ENCODE results near the gene RUBCN.
"Not testable (repeated sequence)": the region's sequence is repeated elsewhere in the genome, so short reads cannot be mapped to it uniquely, and the experiment has no call there.

RUBCN gene

DNA sequence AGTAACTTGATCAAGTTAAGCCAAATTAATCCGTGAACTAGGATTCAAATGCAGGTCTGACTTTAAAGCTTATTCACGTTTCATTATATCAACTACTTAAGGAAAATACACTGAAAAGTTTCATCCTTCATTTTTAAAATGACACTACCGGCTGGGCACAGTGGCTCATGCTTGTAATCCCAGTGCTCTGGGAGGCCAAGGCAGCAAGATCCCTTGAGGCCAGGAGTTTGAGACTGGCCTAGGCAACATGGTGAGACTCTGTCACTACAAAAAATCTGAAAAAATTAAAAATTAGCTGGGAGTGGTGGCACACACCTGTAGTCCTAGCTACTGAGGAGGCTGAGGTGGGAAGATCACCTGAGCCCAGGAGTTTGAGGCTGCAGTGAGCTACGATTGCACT lies 3.7 kb downstream of the RUBCN start:
- DNase-seq: no peak

DNA sequence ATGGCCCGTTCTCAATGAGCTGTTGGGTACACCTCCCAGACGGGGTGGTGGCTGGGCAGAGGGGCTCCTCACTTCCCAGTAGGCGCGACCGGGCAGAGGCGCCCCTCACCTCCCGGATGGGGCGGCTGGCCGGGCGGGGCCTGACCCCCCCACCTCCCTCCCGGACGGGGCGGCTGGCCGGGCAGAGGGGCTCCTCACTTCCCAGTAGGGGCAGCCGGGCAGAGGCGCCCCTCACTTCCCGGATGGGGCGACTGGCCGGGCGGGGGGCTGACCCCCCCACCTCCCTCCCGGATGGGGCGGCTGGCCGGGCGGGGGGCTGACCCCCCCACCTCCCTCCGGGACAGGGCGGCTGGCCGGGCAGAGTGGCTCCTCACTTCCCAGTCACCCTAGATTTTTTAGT lies 5.2 kb downstream of the RUBCN start:
- DNase-seq: not testable (repeated sequence)

DNA sequence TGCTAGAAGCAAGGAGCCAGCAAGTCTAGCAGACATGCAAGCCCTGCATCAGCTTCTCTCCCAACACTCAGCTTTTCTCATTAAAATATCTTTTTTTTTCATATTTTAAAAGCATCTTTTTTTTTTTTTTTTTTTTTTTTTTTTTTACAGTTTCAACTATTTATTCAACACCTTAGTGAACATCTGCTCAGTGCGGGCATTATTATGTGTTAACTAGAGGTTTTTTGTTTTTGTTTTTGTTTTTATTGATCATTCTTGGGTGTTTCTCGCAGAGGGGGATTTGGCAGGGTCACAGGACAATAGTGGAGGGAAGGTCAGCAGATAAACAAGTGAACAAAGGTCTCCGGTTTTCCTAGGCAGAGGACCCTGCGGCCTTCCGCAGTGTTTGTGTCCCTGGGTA lies 5.9 kb downstream of the RUBCN start:
- not testable (repeated sequence) for DNase-seq

DNA sequence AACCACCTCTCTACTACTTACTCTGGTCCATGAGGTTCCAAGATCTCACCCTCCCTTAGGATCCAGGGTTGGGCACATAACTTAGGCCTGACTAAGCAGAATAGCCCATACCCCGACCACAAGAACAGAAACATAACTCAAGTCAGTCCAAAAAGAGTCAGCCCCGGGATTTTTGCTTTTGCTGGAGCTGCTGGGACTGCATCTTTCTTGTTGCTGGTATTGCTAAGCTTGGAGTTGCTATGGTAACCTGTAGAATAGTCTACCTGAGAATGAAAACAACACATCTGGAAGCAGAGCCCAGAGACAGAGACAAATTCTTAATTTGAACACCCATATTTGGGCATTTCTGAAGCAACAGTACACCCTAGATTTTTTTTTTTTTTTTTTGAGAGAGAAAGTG lies 6.5 kb downstream of the RUBCN start:
- DNase-seq: no peak

DNA sequence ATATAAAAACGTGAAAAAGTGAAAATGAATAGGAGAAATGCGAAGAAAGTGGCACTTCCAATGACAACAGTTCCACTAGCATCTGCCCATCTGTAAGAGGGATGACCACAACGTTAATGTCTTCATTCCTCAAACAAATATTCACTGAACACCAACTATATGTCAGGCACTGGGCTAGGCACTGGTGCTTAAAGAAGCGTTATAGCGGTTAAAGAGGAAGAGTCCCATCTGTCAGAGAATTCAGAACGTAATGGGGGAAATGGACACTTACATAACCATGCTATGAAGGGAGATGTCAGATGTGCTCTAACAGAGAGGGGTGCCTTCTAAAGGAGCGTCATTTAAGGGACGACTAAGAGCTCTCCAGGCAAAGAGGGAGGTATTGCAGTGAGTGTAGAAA lies 8.2 kb downstream of the RUBCN start:
- DNase-seq: no peak

DNA sequence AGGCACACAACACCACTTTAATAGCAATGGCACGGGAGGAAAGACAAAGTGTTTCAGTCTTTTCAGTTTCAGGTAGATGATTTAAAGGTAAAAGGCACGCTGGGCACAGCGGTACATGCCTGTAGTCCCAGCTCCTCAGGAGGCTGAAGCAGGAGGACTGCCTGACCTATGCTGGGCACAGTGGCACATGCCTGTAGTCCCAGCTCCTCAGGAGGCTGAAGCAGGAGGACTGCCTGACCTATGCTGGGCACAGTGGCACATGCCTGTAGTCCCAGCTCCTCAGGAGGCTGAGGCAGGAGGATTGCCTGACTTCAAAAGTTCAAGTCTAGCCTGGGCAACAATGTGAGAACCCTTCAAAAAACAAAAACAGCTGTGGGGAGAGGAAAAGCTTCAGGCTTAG lies 8.8 kb downstream of the RUBCN start:
- not testable (repeated sequence) for DNase-seq

DNA sequence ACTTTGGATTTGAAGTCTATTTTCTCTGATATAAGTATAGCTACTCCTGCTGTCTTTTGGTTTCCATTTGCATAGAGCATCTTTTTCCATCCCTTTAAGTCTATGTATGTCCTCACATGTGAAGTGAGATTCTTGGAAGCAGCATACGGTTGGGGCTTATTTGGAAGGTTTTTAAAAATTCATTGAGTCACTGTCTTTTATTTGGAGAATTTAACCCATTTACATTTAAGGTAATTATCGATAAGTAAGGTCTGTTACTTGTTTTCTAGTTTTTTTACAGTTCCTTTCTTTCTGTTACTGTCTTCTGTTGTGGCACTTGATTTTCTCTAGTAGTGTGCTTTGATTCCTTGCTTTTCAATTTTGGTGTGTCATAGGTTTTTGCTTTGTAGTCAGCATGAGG lies 14.0 kb downstream of the RUBCN start:
- no peak for DNase-seq

DNA sequence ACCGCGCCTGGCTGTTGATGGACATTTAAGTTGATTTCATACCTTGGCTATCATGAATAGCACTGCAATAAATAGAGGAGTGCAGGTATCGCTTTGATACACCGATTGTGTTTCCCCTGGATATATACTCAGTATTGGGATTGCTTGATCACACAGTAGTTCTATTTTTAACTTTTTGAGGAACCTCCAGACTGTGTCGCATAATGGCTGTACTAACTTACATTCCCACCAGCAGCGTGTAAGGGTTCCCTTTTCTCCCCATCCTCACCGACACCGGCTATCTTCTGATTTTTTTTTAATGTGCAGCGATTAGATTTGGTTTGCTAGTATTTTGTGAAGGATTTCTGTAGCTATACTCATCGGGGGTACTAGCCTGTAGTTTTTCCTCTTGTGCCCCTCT lies 16.0 kb downstream of the RUBCN start:
- no peak for DNase-seq

DNA sequence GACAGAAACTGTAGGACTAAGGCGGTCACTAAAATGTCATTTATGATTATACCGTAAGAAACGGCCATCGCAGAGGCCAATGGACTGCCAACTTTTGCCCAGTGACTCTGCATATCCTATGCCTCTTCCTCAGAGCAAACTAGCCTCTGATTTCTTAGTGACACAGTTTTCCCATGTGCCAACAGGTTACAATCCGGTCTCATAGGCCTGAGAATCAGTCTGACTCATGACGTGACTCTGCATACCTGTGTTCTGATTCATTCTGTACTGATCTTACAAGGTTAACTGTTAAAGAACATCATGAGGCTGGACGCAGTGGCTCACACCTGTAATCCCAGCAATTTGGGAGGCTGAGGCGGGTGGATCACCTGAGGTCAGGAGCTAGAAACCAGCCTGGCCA lies 17.8 kb downstream of the RUBCN start:
- DNase-seq: no peak

DNA sequence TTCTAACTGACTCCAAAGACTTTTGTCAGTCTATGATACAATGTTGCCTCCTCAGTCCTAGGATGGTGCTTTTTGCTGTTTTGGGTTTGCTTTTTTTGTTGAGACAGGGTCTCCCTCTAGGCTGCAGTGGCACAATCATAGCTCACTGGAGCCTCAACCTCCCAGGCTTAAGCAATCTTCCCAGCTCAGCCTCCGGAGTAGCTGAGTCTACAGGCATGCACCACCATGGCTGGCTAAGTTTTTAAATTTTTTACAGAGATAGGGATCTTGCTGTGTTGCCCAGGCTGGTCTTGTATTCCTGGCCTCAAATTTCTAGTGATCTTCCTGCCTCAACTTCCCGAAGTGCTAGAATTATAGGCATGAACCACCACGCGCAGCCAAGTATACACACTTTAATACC lies 22.5 kb downstream of the RUBCN start:
- DNase-seq: no peak

DNA sequence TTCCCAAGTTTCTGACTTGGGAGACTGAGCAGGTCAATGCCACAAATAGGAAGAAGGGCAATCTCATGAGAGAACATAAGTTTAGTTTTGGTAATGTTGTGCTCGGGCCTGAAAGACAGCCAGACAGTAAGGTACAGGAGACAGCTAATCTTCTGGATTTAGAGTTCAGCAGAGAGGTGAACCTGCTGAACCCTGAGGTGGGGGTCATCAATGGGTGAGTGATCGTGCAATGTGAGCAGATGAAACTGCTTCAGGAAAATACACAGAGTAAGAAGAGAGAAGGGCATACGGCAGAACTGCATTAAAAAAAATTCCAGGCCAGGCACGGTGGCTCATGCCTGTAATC lies 23.3 kb downstream of the RUBCN start:
- no peak for DNase-seq

DNA sequence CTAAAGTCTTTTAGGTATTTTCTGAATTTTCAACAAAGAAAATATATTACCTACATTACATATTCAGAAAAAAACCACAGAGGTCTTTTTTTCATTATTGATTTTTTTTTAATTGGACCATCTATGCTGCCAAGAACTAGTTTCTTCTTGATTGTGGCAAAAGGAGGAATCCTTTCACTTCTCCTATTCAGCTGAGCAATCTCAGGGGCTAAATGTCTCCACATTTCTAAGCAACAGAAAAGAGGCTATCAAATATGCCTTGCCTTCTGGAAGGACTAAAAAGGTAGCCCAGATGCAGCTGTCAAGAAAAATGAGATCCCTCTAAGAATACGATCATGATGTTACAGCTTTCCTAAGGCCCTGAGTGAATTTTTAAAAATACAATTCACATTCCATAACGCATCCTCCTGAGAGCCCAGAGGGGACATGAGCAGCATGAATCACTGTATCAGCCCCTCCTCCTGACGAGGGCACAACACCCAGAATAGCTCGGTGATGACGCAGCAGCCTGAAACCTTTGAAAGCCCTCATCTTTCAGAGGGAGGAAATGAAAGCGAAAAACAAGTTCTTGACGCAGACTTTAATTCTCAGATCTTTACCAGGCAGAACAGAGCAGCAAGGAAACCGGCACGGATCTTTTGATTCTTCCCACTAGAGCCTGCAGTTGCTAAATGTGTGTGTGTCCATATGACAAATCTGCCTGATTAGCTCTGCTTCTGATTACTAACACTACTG lies 24.6 kb downstream of the RUBCN start:
- peak; percentile 78 for DNase-seq

DNA sequence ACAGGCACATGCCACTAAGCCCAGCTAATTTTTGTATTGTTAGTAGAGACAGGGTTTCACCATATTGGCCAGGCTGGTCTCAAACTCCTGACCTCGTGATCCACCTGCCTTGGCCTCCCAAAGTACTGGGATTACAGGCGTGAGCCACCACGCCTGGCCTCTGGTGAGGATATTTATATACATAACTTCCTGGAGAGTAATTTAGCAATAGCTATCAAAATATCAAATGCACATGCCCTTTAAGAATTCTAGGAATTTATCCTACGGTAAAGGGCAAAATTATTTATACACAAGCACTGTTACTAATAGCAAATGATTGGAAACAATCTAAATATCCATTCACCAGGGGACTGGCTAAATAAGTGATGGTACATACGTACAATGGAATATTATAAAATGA lies 25.7 kb downstream of the RUBCN start:
- not testable (repeated sequence) for DNase-seq

DNA sequence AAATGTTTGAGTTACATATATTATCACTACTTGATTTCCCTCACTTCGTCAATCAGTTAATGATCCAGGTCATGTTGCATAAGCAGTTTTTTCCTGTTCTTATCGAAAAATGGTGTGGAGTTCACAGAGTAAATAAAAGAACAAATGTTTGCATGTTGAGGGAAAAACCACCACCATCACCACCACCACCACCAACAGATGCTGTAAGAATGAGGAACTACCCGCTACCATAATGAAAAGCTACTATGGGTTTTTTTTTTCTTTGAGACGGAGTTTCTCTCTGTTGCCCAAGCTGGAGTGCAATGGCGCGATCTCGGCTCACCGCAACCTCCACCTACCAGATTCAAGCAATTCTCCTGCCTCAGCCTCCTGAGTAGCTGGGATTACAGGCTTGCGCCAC lies 27.6 kb downstream of the RUBCN start:
- DNase-seq: no peak

DNA sequence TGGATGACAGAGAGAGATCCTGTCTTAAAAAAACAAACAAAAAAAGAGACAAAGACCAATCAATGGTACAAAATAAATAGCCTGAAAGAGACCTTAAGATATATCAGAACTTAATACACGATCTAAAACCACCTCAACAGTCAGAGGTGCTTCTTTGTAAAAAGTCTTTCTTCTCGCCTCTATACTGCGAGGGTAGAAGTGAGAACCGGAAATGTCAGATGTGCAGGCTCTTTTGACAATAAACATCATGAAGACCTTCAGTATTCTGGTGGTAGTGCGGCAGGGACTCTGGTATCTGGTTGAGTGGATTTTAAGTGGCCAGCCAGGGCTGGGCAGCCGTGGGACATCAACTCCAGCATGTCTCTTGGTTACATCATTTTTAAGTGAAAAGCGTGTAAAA lies 30.0 kb downstream of the RUBCN start:
- DNase-seq: no peak

DNA sequence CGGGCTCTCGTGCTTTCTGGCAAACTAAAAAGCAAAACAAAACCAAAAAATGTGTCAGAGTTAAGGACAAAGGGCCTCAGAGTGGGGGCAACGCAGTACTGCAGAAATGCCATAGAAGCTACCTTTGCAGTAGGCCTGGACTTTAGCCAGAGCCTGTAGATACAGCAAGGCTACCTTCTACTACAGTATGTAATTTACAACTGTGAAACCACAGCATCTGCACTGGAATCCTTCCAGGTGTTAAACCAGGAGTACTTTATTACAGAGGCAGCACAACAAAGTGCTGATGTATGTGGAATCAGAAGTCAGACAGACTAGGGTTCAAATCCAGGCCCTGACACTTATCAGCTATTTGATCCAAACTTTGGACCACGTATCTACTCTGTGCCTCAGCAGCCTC lies 34.9 kb downstream of the RUBCN start:
- DNase-seq: no peak

DNA sequence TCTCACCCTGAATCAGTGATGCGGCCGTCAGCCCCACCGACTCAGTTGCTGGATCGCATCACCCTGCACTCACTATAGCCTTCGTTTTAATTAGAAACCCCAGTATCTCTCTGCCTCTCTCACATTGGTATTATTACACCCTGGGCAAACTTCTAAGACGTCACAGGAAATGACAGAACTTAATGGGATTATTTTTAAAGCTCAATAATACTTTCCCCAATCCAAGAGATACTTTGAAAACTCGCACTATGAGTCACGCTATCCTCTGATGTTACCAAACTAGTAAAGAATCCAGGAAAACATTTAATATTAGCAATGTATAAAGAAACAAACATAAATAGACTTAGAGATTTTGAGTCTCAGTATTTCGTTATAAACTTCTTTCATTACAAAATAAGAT lies 36.6 kb downstream of the RUBCN start:
- DNase-seq: no peak

DNA sequence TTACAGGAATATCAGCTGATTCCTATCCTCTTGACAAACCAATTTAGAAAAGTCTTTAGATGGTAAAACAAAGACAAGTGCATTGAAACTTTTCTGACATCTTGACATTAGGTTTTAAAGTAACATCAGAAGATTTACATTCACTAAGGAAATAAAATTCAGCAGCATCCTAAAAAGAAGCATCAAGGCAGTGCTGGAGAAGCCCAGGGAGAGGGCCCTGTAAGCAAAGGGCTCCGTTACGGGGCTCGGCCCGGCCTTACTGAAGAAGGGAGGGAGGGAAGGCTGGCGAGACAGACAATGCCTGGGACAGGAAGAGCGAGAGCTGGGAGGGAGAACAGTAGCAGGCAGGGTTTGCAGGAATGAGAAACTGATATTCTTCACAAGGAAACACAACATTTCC lies 39.3 kb downstream of the RUBCN start:
- DNase-seq: no peak

DNA sequence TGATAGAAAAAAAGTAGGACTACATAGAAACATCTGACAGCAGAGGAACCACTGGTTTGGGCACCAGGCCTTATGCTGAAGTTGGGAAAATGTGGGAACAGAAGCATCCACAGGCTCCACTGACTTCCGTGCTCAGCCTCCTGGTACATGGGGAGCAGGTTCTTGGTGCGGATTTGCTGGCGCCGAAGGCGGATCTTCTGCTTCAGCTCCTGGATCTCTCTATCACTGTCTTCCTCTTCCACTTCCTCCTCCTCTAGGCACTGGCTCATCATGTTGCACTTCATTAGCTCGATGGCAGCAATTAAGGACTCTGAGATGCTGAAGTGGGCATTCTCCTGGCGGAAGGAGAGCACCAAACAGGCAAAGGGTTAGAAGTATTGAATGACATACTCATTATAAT lies 42.5 kb downstream of the RUBCN start:
- DNase-seq: no peak

DNA sequence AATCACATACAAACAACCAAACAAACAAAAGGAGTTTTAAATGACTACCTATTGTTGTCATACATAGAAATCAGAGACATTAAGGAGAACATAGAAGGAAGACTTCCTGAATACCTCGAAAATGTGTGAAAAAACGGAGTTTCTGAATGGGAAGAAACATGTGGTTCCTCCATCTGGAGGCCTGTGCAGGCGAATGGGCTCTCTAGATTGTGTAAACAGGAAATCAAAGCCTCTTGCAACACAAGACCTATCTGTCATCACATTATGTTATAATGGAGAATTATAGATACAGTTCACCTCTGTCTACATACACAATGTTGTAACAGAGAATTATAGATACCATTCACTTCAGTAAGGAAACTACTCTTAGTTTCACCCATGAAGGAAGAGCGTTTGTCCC lies 44.1 kb downstream of the RUBCN start:
- no peak for DNase-seq

DNA sequence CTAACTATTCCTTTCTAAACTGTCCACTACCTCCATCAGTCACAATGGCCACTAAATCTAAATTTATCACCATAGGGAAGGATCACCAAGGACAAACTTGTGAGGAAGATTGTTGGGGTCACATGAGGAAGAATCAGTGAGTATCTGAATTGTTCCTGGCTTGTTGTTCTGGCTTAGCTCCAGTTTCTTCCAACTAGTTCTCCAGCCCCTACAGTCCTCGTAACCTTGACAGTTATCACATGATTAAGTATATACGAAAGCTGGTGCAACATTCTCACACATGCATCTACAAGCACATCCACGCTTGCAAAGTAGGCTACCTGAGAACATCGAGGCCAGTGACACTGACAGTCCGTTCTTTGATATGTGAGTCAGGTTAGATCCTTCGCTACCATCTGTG lies 46.0 kb downstream of the RUBCN start:
- DNase-seq: no peak

DNA sequence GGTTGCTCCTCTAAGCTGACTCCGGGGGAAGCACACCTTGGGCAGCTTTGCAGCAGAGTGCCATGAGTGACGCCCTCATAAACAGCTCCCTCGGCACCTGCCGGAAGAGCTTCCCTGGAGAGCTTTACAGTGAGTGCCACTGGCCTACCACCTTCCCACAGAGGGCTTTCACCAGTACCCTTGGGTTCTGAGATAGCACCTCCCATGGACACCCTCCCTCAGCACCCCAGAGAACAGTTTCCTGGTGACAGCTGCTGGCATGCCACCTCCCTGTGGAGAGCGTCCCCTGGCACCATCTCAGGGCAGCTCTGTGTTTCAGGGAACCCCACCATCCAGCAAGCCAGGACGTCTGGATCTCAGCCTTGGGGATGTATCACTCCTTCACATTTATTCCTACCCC lies 49.1 kb downstream of the RUBCN start:
- no peak for DNase-seq

DNA sequence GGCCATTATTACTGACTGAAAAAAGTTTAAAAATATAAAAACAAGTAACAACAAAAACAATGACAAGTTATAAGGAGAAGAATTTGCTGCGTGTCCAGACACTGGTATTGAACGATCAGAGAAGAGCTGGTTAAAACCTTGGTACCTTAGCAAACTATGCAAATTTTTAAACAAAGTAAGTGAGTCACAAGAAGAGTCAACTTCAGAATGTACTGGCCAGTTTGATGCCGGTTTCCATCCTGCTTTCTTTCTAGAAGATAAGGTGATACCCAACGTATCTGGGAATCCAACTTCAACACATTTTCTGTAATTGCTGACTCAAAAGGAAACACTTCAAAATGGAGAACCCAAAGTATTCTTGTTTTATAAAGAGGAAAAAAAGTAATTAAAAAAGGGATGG lies 49.8 kb downstream of the RUBCN start:
- no peak for DNase-seq

DNA sequence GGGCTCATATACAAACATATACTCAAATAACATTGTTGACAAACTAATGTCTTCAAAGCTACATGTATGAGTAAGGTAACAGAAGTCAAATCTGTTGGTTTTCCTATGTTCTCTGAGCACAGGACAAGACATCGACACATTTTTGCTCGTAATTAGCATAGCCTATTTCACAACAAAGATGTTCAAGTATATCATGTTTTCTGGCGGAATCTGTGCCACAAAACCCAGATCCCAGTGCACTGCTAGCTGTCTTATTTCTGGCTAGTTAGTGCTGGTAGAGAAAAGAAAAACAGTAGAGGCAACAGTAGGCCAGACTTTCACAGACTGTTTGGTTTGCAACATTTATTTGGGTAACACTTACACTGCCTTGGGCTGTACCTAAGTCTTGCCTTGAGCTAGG lies 51.2 kb downstream of the RUBCN start:
- no peak for DNase-seq

DNA sequence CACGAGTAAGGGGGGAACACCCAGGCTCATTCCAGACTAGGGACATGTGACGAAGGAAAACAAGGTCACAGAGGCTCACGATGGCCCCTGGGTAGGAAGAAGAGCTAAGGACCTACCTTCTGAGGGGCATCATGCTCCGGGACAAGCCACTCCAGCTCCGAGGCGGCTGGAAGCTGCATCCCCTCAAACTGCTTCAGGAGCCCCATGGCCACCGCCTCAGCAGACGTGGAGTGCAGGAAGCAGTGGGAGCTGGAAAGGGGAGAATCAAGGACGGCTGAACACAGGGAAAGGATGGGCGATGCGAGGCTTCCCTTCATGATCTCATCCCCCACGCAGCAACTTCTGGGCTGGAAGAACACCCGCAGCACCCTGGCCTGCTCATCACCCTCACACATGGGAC lies 53.5 kb downstream of the RUBCN start:
- DNase-seq: no peak

DNA sequence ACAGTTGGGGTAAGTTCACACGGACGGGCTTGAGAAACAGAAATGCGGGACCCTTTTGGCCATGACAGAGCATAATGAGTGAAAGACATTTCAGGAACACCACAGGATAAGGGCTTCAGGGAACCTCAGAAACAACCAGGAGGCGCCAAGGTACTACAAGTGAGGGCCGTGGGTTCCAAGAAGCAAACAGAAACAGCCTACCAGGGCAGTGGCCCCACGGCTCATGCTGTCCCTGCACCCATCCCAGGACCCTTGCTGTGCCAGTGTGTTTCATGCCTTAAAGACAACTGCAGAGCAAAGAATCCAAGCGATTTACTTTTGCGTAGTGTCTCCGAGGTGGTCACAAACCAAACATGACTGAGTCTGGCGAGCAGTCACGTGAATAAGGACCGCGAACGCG lies 54.0 kb downstream of the RUBCN start:
- DNase-seq: no peak

Data from activated T-cell treated with anti-CD3 and anti-CD28 coated beads, Interleukin-2, amount 50 U/mL, for 1 hour (primary cell).